Fibroblast of skin of left quadriceps (primary cell): ENCODE measurements around the gene KIF5A.

Source experiments
- DNase-seq, 2 experiments: peaks; one replicate each; pipeline ENCODE4 v3.0.0-alpha.2; 2013; ENCODE audit warnings: low read depth in 2 of 2

KIF5A gene

GRCh38 chr12:57520053-57520818, 29.6 kb upstream of the KIF5A start, which contains the start of gene DDIT3:
Gene DDIT3 (minus strand): TSS chr12:57520514. CDS start chr12:57517406, 3,108 bp downstream.
- DNase-seq: peak; percentile 99

DNA sequence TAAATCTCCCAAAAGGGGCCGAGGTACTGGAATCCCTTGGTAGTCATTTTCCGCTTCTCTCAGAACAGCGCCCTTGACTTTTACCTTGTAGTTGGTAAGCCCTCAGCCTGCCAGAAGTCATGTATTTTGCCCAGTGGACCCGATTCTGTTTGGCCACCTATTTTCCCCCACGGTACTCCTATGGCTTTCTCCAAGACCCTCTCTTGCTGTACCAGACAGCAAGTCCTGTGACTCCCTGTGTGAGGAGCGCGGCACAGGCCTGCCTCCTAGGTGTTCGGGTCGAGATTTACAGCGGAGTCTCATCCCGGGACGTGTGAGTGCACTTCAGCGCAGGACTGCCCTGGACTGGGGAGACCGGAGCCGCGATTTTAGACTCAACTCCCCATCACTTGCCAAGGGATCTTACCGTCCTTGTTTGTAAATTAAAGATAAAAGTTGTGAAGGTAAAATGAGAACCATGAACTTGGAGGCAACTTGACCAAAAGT, 28.3 kb upstream of the KIF5A start:
- no peak for DNase-seq

DNA sequence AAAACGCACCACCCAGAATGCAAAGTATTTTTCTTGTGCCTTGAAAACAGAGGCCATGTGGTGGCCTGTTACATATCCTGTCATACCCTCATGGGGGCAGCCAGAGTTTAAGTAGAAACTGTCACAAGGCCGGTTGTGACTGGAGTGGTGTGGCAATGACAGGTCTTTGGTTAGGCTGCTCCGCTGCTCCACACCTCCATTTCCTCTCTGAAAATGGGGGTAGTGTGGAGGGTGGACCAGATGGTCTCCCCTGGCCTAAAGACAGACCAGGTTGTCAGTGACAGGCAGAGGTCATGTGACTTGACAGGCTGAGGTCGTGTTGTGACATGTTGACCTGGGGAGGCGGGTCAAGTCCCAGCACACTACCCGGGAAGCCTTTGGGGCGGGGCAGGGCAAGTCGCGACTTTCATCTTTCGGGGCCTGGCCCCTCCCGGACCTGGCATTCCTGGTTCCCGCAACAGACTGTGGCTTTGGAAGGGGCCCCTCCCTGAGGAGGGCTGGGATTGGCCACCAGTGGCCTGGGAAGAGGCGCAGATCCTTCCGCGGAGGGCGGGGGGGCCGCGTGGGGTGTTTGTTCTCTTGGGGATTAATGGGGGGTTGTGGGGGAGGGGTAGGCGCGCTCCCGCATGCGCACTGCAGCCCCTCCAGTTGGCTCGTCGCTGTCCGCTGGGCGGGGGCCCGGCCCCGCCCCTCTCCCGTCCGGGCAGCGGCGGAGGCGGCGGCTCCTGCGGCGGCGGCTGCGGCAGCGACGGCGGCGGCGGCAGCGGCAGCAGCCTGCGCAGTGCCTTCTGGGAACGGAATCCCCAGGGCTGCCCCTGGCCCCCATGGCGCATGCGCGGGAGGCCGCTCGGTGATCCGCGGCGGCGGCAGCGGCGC, 27.6 kb upstream of the KIF5A start, which contains the start of gene MBD6:
MBD6 (plus strand) TSS at position 814 of the 876 bp plus-strand sequence. CDS start 1,480 bp downstream, outside the sequence.
- DNase-seq: peak; percentile 89 to 90

GRCh38 chr12:57522887-57523705, 26.7 kb upstream of the KIF5A start:
- no peak for DNase-seq

GRCh38 chr12:57523706-57524614, 25.9 kb upstream of the KIF5A start:
- no peak for DNase-seq

GRCh38 chr12:57524814-57525614, 24.8 kb upstream of the KIF5A start:
- no peak for DNase-seq

DNA sequence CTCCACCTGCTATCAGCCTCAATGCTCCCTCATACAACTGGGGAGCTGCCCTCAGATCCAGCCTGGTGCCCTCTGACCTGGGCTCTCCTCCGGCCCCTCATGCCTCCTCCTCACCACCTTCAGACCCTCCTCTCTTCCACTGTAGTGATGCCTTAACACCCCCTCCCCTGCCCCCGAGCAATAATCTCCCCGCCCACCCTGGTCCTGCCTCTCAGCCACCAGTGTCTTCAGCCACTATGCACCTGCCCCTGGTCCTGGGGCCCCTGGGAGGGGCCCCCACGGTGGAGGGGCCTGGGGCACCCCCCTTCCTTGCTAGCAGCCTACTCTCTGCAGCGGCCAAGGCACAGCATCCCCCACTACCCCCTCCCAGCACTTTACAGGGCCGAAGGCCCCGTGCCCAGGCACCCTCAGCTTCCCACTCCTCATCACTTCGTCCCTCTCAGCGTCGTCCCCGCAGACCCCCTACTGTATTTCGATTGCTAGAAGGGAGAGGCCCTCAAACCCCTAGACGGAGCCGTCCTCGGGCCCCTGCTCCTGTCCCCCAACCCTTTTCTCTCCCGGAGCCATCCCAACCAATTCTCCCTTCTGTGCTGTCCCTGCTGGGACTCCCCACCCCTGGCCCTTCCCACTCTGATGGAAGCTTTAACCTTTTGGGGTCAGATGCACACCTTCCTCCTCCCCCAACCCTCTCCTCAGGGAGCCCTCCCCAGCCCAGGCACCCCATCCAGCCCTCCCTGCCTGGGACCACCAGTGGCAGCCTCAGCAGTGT, 24.0 kb upstream of the KIF5A start:
- DNase-seq: no peak

- DNase-seq: no peak
Measured at GRCh38 chr12:57526477-57527126, 23.2 kb upstream of the KIF5A start.

DNA sequence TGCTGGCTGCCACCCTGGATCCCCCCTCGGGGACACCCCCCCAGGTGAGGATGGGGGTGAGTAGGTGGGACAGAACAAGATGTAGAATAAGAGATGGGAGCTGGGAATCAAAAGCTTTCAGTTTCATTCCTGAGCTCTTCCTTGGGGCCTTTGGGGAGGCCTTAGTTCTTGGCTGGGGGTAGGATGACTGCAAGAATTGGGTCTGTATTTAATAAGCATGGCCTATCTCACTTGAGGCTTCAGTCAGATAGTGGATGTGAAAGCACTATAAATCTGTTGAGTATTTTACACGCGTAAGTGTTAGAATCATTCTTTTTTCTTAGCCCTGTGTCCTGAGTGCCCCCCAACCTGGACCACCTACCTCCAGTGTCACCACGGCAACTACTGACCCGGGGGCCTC, 22.7 kb upstream of the KIF5A start:
- DNase-seq: no peak

DNA sequence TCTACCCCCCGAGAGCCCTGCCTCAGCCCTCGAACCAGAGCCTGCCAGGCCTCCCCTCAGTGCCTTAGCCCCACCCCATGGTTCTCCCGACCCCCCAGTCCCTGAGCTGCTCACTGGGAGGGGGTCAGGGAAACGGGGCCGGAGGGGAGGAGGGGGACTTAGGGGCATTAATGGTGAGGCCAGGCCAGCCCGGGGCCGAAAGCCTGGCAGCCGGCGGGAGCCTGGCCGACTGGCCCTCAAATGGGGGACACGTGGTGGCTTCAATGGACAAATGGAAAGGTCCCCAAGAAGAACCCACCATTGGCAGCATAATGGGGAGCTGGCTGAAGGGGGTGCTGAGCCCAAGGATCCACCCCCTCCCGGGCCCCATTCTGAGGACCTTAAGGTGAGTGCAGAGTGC, 21.7 kb upstream of the KIF5A start:
- no peak for DNase-seq

DNA sequence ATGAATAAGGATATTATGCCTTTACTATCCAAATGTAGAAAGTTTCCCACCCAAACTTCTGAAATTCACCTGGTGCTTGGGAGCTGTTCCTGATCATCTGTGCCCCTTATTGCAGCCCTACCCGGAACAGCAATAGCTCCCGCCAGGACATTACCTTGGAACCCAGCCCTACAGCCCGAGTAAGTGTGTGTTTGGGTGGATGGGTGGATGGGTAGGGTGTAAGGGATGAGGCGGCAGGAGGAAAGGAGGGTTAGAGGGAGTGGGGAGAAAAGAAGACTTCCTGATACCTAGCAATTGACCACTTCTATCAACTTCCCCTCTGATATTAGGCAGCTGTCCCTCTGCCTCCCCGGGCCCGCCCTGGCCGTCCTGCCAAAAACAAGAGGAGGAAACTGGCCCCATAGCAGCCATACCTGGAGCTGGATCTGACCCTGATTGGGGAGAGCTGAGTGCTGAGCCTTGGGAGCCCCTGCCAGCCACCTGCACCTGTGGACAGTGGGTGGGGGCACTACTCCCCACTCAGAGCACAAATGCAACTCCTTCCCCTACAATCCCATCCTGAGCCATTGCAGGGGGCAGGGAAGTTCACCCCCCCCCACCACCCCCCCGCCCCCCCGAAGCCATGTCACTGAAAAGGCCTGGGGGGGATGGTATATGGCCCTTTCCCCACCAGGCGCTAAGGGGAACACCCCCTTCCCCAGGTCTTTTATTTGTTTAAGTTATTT, 20.9 kb upstream of the KIF5A start:
- DNase-seq: no peak

GRCh38 chr12:57529831-57530230, 20.0 kb upstream of the KIF5A start:
- no peak for DNase-seq

DNA sequence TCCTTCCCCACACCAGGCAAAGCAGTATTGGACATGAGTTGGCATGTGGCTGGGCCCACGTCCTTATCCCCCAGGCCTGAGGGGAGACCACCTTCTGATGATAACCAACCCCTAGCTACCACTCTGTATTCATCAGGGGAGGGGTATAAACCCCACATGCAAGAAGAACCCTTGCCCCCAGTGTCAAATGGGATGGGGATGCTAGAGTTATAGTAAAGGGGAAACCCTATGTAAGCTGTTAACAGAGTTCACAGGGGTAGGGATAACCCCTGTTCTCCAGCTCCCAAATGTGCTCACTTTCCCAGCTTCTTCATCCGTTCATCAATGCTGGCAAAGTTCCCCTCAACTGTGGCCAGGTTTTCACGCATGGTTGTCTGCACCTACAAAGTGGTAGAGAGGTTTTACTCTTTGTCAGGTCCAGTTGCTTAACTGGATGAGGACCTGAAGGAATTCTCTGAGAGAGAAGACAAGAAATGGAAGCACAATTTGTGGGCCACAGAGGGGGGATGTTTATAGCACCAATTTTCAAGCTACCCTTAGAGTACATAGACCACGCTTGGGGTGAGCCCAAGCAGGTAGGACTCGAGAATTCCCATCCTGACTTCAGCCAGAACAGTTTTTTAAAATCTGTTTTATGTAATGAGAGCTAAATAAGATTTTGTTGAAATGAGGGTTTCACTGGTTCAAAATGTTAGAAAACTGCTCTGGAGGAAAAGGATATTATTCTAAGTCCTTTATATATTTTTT, 19.3 kb upstream of the KIF5A start:
- DNase-seq: no peak

DNA sequence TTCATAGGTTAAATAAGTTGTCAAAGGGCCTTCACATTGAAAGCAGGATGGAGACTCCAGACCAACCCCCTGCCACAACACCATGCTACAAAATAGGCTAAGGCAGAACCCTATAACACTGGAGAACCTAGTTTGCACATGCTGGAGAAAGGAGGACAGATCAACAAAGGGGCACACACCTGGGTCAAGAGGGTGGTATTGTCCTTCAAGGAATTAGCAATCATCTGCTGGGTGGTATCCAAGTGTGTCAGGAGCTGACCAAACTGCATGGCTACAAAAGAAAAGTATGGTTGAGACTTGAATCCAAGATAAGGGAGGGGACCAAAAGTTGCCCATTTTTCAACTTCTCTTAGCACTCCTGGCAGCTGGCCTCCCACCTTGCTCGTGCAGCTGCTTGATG, 18.0 kb upstream of the KIF5A start:
- no peak for DNase-seq

GRCh38 chr12:57533108-57533507, 16.7 kb upstream of the KIF5A start:
- DNase-seq: no peak

- no peak for DNase-seq
Measured at GRCh38 chr12:57534250-57534649, 15.6 kb upstream of the KIF5A start.

DNA sequence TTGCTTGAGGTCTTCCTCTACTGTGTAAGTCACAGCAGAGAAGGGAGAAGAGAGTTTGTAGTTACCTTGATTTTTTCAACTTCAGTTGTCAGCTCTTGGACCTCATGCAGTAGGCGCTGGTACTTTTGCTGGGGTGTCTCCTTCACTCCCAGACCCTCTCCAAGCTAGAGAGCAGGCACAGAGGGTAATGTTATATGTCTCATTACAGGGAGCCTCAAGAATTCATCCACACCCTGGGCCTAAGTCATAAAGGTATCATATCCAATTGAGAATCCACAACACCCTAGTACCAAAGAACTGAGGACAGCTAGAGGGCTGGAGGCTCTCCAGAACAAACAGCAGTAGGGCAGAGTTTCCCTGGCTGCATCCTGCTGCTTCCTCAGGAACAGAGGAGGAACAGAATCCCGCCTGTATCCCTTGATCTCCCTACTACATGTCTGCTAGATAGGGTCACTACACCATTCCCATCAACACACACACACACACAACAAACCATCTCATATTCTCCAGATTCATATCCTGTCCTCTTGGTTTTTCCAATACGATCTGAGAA, 14.8 kb upstream of the KIF5A start:
- DNase-seq: no peak
